Measurements from ENCODE around the gene AP1S3. TPM values are rescaled to one million over a fixed set of nuclear protein-coding genes. Genes with fewer than 3 reads are reported as not detected.

Gene AP1S3
- total and polyA plus RNA-seq, 7 donors, result 0.05 to 0.69 (median 0.10) TPM; not detected in 2

GRCh38 chr2:223731503-223731902 is 105.9 kb downstream of the AP1S3 start:
- no peaks in the 10 kb centered on the region for H3K27me3 ChIP-seq (ENCODE audit: insufficient read depth in 3 of 3, low read length in 2 of 3)
- intact Hi-C loops (cut with DNase I), result no loop called here
- no peak overlapping the region for H3K27ac ChIP-seq
- no peaks in the 10 kb centered on the region for H3K4me1 ChIP-seq
- DNase-seq, result no peak
- ATAC-seq, result no peak
- H3K9me3 ChIP-seq, result no peaks in the 10 kb centered on the region
- H3K36me3 ChIP-seq (ENCODE audit: insufficient read depth in 1 of 2, low read depth in 1 of 2), result no peaks in the 10 kb centered on the region
- WGBS, 3 donors, result 73 to 82% (median 77%) methylated on average over 2 of the region's 2 CpGs
- no peak overlapping the region for H3K4me3 ChIP-seq
- TF ChIP-seq CTCF (IDR thresholded peaks at IDR 0.05), result no peak

GRCh38 chr2:223729781-223730180 is 107.6 kb downstream of the AP1S3 start:
- ATAC-seq (no peak), DNase-seq (no peak)
- WGBS, 3 donors, result 96 to 97% (median 97%) methylated on average over 2 of the region's 2 CpGs
- no peak for TF ChIP-seq CTCF (IDR thresholded peaks at IDR 0.05)
- no peaks in the 10 kb centered on the region for H3K9me3 ChIP-seq
- H3K36me3 ChIP-seq (ENCODE audit: insufficient read depth in 1 of 2, low read depth in 1 of 2), result no peaks in the 10 kb centered on the region
- intact Hi-C loops (cut with DNase I), result no loop called here
- no peaks in the 10 kb centered on the region for H3K4me1 ChIP-seq
- H3K27ac ChIP-seq, result no peak overlapping the region
- no peak overlapping the region for H3K4me3 ChIP-seq
- no peaks in the 10 kb centered on the region for H3K27me3 ChIP-seq (ENCODE audit: insufficient read depth in 3 of 3, low read length in 2 of 3)

- Histone ChIP-seq H3K9me3 (no peaks in the 10 kb centered on the region), H3K4me1 (no peaks in the 10 kb centered on the region), H3K4me3 (no peak overlapping the region), H3K36me3 (ENCODE audit: insufficient read depth in 1 of 2, low read depth in 1 of 2) (no peaks in the 10 kb centered on the region), H3K27ac (no peak overlapping the region), H3K27me3 (ENCODE audit: insufficient read depth in 3 of 3, low read length in 2 of 3) (no peaks in the 10 kb centered on the region)
- peak in 1 of 4 donors; percentile 37 for ATAC-seq
- DNase-seq, result no peak
- 55 to 66% (median 56%) methylated on average over 7 of the region's 7 CpGs for WGBS, 3 donors
- intact Hi-C loops (cut with DNase I), result no loop called here
- TF ChIP-seq CTCF (IDR thresholded peaks at IDR 0.05), result peak; percentile 31
These were observed 109.8 kb downstream of the AP1S3 start for GRCh38 chr2:223727562-223727961.

GRCh38 chr2:223725986-223726970 is 111.1 kb downstream of the AP1S3 start:
- intact Hi-C loops (cut with DNase I), result no loop called here
- no peaks in the 10 kb centered on the region for H3K4me1 ChIP-seq
- peak overlapping the region; percentile 50 for H3K27ac ChIP-seq
- DNase-seq (no peak), ATAC-seq (no peak)
- TF ChIP-seq CTCF (IDR thresholded peaks at IDR 0.05), result no peak
- H3K27me3 ChIP-seq (ENCODE audit: insufficient read depth in 3 of 3, low read length in 2 of 3), result peaks cover 0 to 2% (median 0%) of the 10 kb centered on the region in 3 donors
- no peaks in the 10 kb centered on the region for H3K36me3 ChIP-seq (ENCODE audit: insufficient read depth in 1 of 2, low read depth in 1 of 2)
- H3K9me3 ChIP-seq, result no peaks in the 10 kb centered on the region
- H3K4me3 ChIP-seq, result no peak overlapping the region
- 86 to 91% (median 88%) methylated on average over 8 of the region's 8 CpGs for WGBS, 3 donors

Data from psoas muscle (tissue), 8 donors.